Stimulated activated memory B cell treated with anti-CD40 and anti-IgM and Interleukin-4, amounts not matched to agents 10 μg/mL and 1 μg/mL and 100 μg/mL, for 72 hours (primary cell): ENCODE data around the gene ARID1B.

ENCODE experiments used
- ATAC-seq: fragments of 150-1000 bp; cut with Tn5 transposase; 2 replicates; pipeline ENCODE4 v1.10.0; 2021
- H3K27ac Mint-ChIP-seq: one replicate; pipeline ENCODE4 v1.8.0; 2022; ENCODE audit warnings: mild to moderate bottlenecking, mixed read lengths
- H3K27me3 Mint-ChIP-seq: one replicate; pipeline ENCODE4 v1.8.0; 2022; ENCODE audit warnings: mixed read lengths
- H3K36me3 Mint-ChIP-seq: one replicate; pipeline ENCODE4 v1.8.0; 2022; ENCODE audit warnings: mixed read lengths
- H3K4me1 Mint-ChIP-seq: one replicate; pipeline ENCODE4 v1.8.0; 2022; ENCODE audit warnings: mixed read lengths
- H3K4me3 Mint-ChIP-seq: one replicate; pipeline ENCODE4 v1.8.0; 2022; ENCODE audit warnings: mild to moderate bottlenecking, moderate library complexity, mixed read lengths
- H3K9me3 Mint-ChIP-seq: one replicate; pipeline ENCODE4 v1.8.0; 2022; ENCODE audit warnings: mixed read lengths

The ARID1B gene

DNA sequence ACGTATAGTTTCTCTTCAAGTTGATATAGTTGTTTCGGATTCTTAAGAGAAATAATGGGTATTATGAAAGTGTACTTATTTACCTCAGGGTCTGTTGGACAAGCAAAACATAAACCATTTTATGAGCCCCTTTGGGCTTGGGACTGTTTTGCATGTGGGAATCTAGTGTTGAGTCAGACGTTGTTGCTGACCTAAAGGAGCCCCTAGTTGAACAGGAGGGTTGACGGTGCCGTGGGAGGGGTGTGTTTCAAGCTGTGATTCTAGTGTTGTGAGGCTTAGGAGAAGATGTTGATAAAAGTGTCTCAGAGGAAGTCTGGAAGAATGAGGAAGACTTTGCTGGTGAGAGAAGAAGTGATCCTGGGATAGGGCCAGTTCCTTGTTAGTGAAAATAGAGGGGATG lies 140.0 kb downstream of the ARID1B start:
- Mint-ChIP-seq H3K4me3 (peak overlapping the region; percentile 9), H3K4me1 (peaks cover 71% of the 10 kb centered on the region), H3K27me3 (no peaks in the 10 kb centered on the region), H3K27ac (peak overlapping the region; percentile 87), H3K9me3 (peaks cover 4% of the 10 kb centered on the region), H3K36me3 (peaks cover 25% of the 10 kb centered on the region)
- no peak for ATAC-seq

DNA sequence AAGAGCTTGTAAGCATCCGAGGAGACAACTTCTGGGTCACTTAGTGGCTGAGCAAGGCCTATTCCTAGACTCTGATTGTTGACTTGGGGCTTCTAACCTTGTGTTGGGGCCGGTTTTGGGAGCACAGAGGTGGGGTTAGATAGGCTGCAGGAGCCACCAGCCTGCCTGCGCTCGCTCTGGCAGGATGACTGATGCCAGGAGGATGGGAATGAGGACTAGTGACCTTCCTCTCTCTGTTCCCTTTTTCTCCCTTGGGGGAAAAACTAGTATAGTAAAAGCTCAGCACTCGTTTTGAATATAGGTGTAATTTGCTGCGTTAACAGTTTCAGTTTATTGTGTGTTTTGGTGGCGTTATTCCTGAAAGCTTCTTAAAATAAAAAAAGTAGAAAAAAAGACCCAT lies 141.5 kb downstream of the ARID1B start:
- peaks cover 2% of the 10 kb centered on the region for H3K9me3 Mint-ChIP-seq
- H3K4me1 Mint-ChIP-seq: peaks cover 64% of the 10 kb centered on the region
- no peak overlapping the region for H3K4me3 Mint-ChIP-seq
- no peak for ATAC-seq
- no peak overlapping the region for H3K27ac Mint-ChIP-seq
- peaks cover 13% of the 10 kb centered on the region for H3K36me3 Mint-ChIP-seq
- H3K27me3 Mint-ChIP-seq: no peaks in the 10 kb centered on the region

DNA sequence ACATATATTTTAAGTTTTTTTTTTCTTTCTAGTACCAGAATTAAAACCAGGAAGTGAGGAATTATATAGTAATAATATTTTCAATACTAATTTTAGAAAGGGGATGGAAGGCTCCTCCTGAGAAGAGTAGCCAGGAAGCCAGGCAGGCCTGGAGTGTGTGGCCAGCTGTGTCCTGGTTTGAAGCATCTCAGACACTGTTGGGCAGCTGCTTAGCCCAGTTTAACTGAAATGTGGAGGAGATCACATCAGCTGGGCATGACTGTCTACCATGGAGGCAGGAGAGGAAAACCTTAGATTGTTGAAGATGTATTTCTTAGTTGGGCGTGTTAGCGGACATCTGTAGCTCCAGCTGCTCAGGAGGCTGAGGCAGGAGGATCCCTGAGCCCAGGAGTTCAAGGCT lies 142.2 kb downstream of the ARID1B start:
- no peaks in the 10 kb centered on the region for H3K27me3 Mint-ChIP-seq
- peaks cover 59% of the 10 kb centered on the region for H3K4me1 Mint-ChIP-seq
- H3K27ac Mint-ChIP-seq: no peak overlapping the region
- H3K36me3 Mint-ChIP-seq: peaks cover 6% of the 10 kb centered on the region
- no peaks in the 10 kb centered on the region for H3K9me3 Mint-ChIP-seq
- no peak for ATAC-seq
- no peak overlapping the region for H3K4me3 Mint-ChIP-seq

DNA sequence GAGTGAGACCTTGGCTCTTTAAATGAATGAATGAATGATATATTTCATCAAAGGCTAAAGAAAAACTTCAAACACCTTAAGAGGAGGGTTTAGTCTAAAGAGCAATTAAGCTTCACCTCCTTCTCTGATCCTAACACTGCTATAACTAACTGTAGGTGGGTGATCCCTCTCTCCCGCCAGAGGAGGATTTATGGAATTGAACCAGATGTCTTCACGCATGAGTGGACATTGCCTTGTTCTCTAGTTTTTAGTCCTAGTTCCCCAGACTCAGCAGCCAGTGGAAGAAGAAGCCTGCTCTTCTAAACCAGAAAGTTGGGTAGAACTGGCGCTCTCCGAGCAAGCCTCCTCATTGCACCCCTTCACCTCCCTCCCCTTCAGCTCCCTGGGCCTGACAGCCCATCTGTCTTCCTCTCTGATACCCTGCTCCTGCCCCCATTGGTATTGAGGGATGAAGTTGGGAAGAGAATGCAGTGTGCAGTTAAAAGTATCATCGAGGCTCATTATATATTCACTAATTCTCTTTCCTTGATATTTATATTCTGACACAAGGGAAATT lies 142.7 kb downstream of the ARID1B start:
- Mint-ChIP-seq H3K4me3 (no peak overlapping the region), H3K9me3 (no peaks in the 10 kb centered on the region), H3K27ac (no peak overlapping the region), H3K36me3 (peaks cover under 1% of the 10 kb centered on the region), H3K4me1 (peaks cover 56% of the 10 kb centered on the region), H3K27me3 (no peaks in the 10 kb centered on the region)
- ATAC-seq: no peak

DNA sequence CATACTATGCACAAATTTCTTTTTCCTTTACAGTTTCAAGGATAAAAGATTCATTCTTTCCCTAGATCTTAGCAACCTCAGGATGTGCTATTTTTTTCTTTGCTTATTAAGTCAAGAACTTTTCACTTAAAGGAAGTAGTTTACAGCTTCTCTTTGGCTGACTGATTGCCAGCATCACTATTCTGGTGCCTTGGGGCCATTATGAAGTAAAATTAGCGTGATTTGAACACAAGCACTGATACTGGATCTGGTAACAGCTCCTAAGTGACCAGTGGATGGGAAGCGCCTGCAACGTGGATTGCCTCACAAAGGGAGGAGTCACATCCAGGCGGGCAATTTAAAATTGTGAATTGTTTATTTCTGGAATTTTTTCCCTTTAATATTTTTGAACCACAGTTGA lies 147.1 kb downstream of the ARID1B start:
- Mint-ChIP-seq H3K4me3 (no peak overlapping the region), H3K27ac (no peak overlapping the region), H3K27me3 (no peaks in the 10 kb centered on the region), H3K36me3 (peaks cover 11% of the 10 kb centered on the region), H3K4me1 (peaks cover 61% of the 10 kb centered on the region), H3K9me3 (no peaks in the 10 kb centered on the region)
- no peak for ATAC-seq

DNA sequence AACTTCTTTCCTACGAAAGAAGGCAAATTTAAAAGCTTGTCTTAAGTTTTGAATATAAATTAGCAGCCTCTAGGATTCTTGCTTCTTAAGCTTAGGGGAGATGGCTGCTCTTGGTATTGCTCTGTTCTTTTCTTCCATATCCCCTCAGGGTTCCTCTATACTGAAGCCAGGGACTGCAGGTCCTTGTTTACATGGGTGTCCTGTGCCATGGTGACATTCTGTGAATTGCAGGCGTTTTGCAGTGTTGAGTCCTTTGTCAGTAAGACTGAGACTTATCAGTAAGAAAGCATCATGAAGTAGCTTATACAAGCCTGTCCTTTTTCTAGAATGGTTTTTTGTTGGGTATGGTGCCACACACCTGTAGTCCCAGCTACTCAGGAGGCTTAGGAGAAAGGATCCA lies 147.8 kb downstream of the ARID1B start:
- peaks cover 18% of the 10 kb centered on the region for H3K36me3 Mint-ChIP-seq
- H3K4me1 Mint-ChIP-seq: peaks cover 63% of the 10 kb centered on the region
- H3K4me3 Mint-ChIP-seq: no peak overlapping the region
- H3K27ac Mint-ChIP-seq: no peak overlapping the region
- H3K27me3 Mint-ChIP-seq: no peaks in the 10 kb centered on the region
- no peaks in the 10 kb centered on the region for H3K9me3 Mint-ChIP-seq
- ATAC-seq: no peak

DNA sequence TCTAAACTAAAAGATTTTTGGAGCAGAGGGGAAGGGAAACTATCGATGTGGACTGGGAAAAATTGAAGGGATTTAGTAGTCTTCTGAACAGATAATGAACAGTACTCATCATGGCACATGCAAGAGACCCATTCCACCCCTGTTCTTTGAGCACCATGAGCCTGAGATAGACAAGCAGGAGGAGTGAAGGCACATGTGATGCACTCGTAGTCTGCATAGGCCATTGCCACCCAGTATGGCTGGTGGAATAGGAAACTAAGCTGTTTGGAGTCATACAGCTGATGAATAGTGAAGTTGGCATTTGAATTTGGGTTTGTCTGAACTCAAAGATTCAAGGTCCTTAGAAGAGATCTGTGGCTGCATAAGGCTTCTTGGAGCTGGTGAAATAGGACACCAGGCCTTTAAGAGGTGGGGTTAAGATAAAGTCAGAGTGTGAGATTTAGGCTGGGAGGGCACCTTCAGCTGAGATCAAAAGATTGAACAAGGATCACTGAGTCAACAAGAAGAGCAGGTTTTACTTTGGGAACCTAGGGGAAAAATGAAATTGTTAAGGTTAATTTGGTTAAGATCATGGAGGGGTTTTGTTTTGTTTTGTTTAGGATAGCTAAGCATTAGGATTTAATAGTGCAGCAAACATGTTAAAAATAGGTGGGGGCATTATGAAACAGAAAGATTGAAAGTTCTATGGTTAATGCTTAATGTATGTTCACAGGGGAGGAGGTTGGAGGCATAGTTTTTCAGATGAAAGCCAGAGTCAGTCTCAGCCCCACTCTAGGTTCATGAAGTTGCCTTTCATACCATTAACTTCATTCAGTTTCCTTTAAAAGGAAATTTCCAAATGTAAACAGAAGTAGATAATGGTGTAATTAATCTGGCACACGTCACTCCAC lies 148.8 kb downstream of the ARID1B start:
- ATAC-seq: no peak
- no peaks in the 10 kb centered on the region for H3K9me3 Mint-ChIP-seq
- H3K27me3 Mint-ChIP-seq: no peaks in the 10 kb centered on the region
- H3K4me1 Mint-ChIP-seq: peaks cover 63% of the 10 kb centered on the region
- no peak overlapping the region for H3K4me3 Mint-ChIP-seq
- peaks cover 23% of the 10 kb centered on the region for H3K36me3 Mint-ChIP-seq
- H3K27ac Mint-ChIP-seq: peak overlapping the region; percentile 25

DNA sequence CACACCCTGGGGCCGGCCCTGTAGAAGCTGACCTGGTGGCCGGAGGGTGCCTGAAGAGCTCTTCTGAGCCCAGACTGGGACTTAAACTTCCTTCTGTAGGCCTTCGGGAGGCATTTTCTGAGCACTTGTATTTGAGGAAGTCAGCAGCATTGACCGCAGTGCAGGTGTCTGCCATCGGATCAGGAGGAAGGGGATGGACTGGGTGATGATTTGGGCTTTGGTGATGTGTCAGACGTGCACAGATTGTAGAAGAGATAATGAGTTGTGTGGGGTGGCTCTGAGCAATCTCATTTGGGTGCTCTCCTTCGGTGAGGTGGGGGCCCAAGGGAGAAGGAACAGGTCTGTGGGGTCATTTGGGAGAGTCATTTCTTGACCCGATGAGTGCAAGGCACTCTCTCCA lies 150.9 kb downstream of the ARID1B start:
- H3K27ac Mint-ChIP-seq: peak overlapping the region; percentile 24
- no peaks in the 10 kb centered on the region for H3K27me3 Mint-ChIP-seq
- H3K4me1 Mint-ChIP-seq: peaks cover 57% of the 10 kb centered on the region
- ATAC-seq: no peak
- H3K9me3 Mint-ChIP-seq: no peaks in the 10 kb centered on the region
- H3K4me3 Mint-ChIP-seq: no peak overlapping the region
- peaks cover 23% of the 10 kb centered on the region for H3K36me3 Mint-ChIP-seq

DNA sequence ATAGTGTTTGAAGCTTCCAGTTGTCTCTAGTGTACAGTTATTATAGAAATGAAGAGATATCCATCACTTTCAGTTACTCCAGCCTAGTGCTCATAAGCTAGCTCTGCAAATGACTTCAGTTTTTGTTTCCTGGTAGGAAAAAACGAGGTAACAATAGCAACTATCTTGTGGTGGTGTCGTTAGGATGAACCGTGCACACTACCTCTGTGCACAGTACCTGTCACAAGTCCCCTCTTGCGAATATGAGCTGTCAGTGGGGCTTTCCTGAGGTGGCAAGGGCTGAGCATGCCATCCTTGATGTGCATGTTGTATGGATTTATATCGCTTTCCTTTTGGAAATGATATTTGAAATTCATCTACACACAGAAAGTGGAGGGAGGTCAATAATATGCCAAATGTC lies 151.8 kb downstream of the ARID1B start:
- Mint-ChIP-seq H3K4me1 (peaks cover 66% of the 10 kb centered on the region), H3K27me3 (no peaks in the 10 kb centered on the region), H3K9me3 (no peaks in the 10 kb centered on the region), H3K4me3 (no peak overlapping the region), H3K36me3 (peaks cover 23% of the 10 kb centered on the region), H3K27ac (peak overlapping the region; percentile 17)
- ATAC-seq: no peak

DNA sequence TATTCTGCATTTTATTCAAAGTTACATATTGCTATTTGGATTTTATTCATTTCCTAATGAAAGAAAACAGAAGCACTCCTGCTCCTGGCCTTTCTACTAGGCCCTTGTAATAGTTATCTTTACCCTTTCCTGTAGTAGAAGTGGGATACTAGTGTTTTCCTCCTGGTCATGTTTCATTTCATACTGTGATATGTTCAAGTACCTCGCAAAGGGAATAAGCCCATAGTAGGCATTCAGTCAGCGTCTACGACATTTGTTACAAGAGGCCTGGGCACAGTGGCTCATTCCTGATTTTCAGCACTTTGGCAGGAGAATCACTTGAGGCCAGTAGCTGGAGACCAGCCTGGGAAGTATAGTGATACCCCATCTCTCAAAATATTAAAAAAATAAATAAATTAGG lies 154.1 kb downstream of the ARID1B start:
- H3K27ac Mint-ChIP-seq: no peak overlapping the region
- H3K36me3 Mint-ChIP-seq: peaks cover 33% of the 10 kb centered on the region
- peaks cover 63% of the 10 kb centered on the region for H3K4me1 Mint-ChIP-seq
- no peaks in the 10 kb centered on the region for H3K27me3 Mint-ChIP-seq
- no peaks in the 10 kb centered on the region for H3K9me3 Mint-ChIP-seq
- H3K4me3 Mint-ChIP-seq: no peak overlapping the region
- ATAC-seq: no peak

DNA sequence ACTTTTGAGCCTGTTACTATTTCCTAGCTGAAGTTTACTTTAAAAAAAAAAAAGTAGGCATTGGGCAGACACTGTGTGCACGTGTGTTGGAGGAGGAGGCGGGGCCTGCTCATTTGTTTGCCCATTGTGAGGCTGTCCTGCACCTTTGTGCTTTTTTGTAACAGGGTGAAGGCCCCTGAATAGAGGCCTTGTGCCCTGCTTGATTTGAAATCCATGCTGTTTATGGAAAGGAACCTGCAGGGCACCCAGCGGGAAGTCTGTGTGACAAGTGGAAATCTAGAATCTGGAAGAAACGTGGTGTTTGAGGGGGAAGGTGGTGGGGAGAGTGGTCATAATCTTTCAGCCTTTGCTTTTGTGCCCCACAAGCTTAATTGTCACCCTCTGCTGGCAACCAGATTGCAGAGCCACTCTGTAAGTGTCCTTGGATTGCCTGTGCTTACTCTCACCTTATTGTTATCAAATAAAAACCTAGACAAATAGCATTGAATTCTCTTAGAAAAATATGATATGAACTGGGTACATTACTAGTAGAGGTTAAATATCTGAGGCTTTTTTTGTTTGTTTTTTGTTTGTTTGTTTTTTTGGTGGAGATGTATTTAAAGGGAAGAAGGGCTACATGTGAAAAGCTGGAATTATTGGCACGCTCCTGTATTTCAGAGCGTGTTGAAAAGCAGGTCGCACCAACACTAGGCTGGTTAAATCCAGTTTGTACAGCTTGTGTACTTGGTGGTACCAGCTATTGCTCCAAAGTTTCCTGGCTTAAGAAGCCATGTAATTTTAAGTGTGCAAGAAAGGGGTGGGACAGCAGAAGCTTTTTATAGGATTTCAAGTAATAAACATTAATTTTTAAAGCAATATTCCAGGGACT lies 156.3 kb downstream of the ARID1B start:
- Mint-ChIP-seq H3K27me3 (no peaks in the 10 kb centered on the region), H3K9me3 (no peaks in the 10 kb centered on the region), H3K4me3 (no peak overlapping the region), H3K4me1 (peaks cover 60% of the 10 kb centered on the region), H3K27ac (peak overlapping the region; percentile 61), H3K36me3 (peaks cover 29% of the 10 kb centered on the region)
- ATAC-seq: no peak

DNA sequence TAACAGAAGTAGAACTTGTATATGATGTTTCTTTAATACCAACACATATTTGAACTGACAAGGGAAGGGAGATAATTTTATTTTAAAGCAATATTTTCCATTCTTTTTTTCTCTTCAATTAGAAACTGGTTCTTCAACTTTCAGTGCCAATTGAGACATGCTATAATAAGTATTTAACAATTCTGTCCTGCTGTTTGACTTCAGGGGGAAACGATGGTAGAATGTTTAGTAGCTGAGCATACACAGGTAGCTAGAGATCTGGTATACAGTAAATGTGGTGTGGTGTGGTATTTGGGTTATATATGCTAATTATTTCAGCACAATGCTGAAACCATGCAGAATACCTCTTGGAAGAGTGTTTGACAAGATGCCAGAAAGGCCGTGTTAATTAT lies 156.9 kb downstream of the ARID1B start:
- no peak overlapping the region for H3K27ac Mint-ChIP-seq
- no peaks in the 10 kb centered on the region for H3K9me3 Mint-ChIP-seq
- H3K27me3 Mint-ChIP-seq: no peaks in the 10 kb centered on the region
- H3K4me1 Mint-ChIP-seq: peaks cover 63% of the 10 kb centered on the region
- no peak overlapping the region for H3K4me3 Mint-ChIP-seq
- peaks cover 29% of the 10 kb centered on the region for H3K36me3 Mint-ChIP-seq
- no peak for ATAC-seq

DNA sequence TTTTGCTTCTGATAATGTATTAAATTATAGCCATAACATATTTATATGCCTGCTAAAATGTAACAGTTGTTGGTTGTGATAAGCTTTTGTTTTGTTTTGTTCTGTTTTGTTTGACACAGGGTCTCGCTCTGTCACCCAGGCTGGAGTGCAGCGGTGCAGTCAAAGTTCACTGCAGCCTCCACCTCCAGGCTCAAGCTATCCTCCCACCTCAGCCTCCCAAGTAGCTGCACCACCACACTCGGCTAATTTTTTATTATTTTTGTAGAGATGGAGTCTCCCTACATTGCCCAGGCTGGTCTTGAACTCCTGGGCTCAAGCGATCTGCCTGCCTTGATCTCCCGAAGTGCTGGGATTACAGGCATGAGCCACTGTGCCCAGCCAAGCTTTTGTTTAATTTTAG lies 157.8 kb downstream of the ARID1B start:
- Mint-ChIP-seq H3K36me3 (peaks cover 21% of the 10 kb centered on the region), H3K9me3 (no peaks in the 10 kb centered on the region), H3K4me3 (no peak overlapping the region), H3K27me3 (no peaks in the 10 kb centered on the region), H3K27ac (no peak overlapping the region), H3K4me1 (peaks cover 58% of the 10 kb centered on the region)
- ATAC-seq: no peak

DNA sequence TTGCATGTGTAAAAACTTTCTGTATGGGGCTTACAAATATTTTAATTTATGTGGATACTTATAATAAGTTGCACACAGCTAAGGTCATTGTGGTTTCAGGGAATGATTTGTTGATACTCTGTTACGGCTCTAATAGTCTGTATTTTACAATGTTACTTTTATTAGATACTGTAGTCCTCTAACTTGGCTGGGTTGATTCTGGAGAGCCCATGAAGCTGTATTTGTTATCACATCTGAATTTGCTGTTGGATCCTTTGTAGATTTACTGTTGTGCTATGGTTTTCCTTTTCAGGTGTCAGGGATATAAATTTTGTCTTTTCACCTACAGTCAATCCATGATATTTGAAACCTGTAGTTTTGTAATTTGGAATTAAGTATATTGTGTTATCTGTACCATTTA lies 161.0 kb downstream of the ARID1B start:
- peaks cover 76% of the 10 kb centered on the region for H3K4me1 Mint-ChIP-seq

DNA sequence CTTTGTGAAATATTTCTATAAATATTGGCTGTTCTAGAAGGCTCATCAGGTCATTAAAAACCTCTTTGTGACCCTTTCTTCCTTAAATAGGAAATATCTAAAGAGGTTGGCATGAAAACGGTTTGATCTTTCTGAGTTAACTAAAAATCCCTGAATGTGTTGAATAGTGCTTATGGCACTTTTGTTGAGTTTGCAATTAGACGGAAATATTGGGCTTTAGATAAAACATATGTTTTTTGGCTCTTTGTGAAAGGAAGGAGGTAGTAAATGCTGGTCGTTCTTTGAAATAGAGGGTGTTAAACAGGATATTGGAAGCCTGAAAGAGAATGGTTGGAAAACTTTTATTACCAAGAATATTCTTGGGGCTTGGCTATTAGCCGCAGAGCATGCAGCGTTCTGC lies 163.0 kb downstream of the ARID1B start:
- no peak for ATAC-seq
- no peaks in the 10 kb centered on the region for H3K27me3 Mint-ChIP-seq
- H3K27ac Mint-ChIP-seq: peak overlapping the region; percentile 23
- peaks cover 73% of the 10 kb centered on the region for H3K4me1 Mint-ChIP-seq
- no peak overlapping the region for H3K4me3 Mint-ChIP-seq
- peaks cover 15% of the 10 kb centered on the region for H3K36me3 Mint-ChIP-seq
- no peaks in the 10 kb centered on the region for H3K9me3 Mint-ChIP-seq

More for the DNA sequence above, 161.0 kb downstream of the ARID1B start:
- Mint-ChIP-seq H3K27ac (no peak overlapping the region), H3K4me3 (no peak overlapping the region), H3K36me3 (peaks cover 16% of the 10 kb centered on the region), H3K27me3 (no peaks in the 10 kb centered on the region), H3K9me3 (no peaks in the 10 kb centered on the region)
- no peak for ATAC-seq
